ENCODE measurements around the gene DNAJB5.

Gene DNAJB5

GRCh38 chr9:34985311-34985899 is 4.1 kb upstream of the DNAJB5 start:
- peak; percentile 54 to 55 for DNase-seq

GRCh38 chr9:34986540-34987047 is 3.0 kb upstream of the DNAJB5 start:
- DNase-seq = peak; percentile 39 to 42

- no peak for DNase-seq
Measured at GRCh38 chr9:34987160-34987901, 2.2 kb upstream of the DNAJB5 start.

GRCh38 chr9:34988218-34989002 is 1.1 kb upstream of the DNAJB5 start:
- no peak for DNase-seq

- DNase-seq = peak in 1 of 2 experiments; percentile 5
Measured at GRCh38 chr9:34989946-34990635, 546 bp downstream of the DNAJB5 start.

GRCh38 chr9:34990908-34991606 is 1.5 kb downstream of the DNAJB5 start:
- no peak for DNase-seq

GRCh38 chr9:34991607-34992375 is 2.2 kb downstream of the DNAJB5 start:
- DNase-seq = no peak

- peak; percentile 22 to 33 for DNase-seq
Measured at GRCh38 chr9:34992376-34992951, 2.9 kb downstream of the DNAJB5 start.

GRCh38 chr9:34993502-34994259 is 4.1 kb downstream of the DNAJB5 start:
- no peak for DNase-seq

GRCh38 chr9:34994260-34994899 is 4.8 kb downstream of the DNAJB5 start:
- peak; percentile 27 to 41 for DNase-seq

- DNase-seq = no peak
Measured at GRCh38 chr9:34994900-34995669, 5.5 kb downstream of the DNAJB5 start.

- peak in 1 of 2 experiments; percentile 6 for DNase-seq
Measured at GRCh38 chr9:34995670-34996060, 6.1 kb downstream of the DNAJB5 start.

GRCh38 chr9:34996181-34996904 is 6.8 kb downstream of the DNAJB5 start:
- no peak for DNase-seq

- no peak for DNase-seq
Measured at GRCh38 chr9:34996905-34997279, 7.3 kb downstream of the DNAJB5 start.

GRCh38 chr9:34997379-34997781 is 7.8 kb downstream of the DNAJB5 start:
- no peak for DNase-seq

- DNase-seq = no peak
Measured at GRCh38 chr9:34998266-34998665, 8.7 kb downstream of the DNAJB5 start.

- no peak for DNase-seq
Measured at GRCh38 chr9:34999576-34999975, 10.0 kb downstream of the DNAJB5 start.

GRCh38 chr9:35000535-35001284 is 11.2 kb downstream of the DNAJB5 start:
- no peak for DNase-seq

All from Kasumi-1 (cell line).